Duodenal mucosa (tissue), 2 donors: ENCODE data around the gene CTDSP2.
"Not testable (repeated sequence)": the region's sequence is repeated elsewhere in the genome, so short reads cannot be mapped to it uniquely, and the experiment has no call there.

Experiments used
- H3K27ac ChIP-seq: one replicate; pipeline ENCODE4 v1.7.0; 2013; ENCODE audit warnings: low read depth, low read length
- H3K27me3 ChIP-seq, 2 donors: one replicate each; pipeline ENCODE4 v1.7.0; 2013; ENCODE audit warnings: low read length in 2 of 2, control low read depth in 1 of 2; ENCODE audit not compliant: insufficient read depth in 2 of 2, control insufficient read depth in 1 of 2
- H3K36me3 ChIP-seq, 2 donors: one replicate each; pipeline ENCODE4 v1.7.0; 2013; ENCODE audit warnings: low read length in 2 of 2, control low read depth in 1 of 2; ENCODE audit not compliant: insufficient read depth in 2 of 2, control insufficient read depth in 1 of 2
- H3K4me1 ChIP-seq, 2 donors: one replicate each; pipeline ENCODE4 v1.7.0; 2013; ENCODE audit warnings: low read length in 2 of 2, control low read depth in 1 of 2; ENCODE audit not compliant: insufficient read depth in 2 of 2, control insufficient read depth in 1 of 2
- H3K4me3 ChIP-seq, 2 donors: one replicate each; pipeline ENCODE4 v1.7.0; 2013; ENCODE audit warnings: low read length in 2 of 2, low read depth in 1 of 2
- H3K9ac ChIP-seq, 2 donors: one replicate each; pipeline ENCODE4 v1.7.0; 2013; ENCODE audit warnings: low read length in 2 of 2, low read depth in 1 of 2
- H3K9me3 ChIP-seq, 2 donors: one replicate each; pipeline ENCODE4 v1.7.0; 2013; ENCODE audit warnings: low read length in 2 of 2, control low read depth in 1 of 2; ENCODE audit not compliant: control insufficient read depth in 1 of 2

Gene CTDSP2

DNA sequence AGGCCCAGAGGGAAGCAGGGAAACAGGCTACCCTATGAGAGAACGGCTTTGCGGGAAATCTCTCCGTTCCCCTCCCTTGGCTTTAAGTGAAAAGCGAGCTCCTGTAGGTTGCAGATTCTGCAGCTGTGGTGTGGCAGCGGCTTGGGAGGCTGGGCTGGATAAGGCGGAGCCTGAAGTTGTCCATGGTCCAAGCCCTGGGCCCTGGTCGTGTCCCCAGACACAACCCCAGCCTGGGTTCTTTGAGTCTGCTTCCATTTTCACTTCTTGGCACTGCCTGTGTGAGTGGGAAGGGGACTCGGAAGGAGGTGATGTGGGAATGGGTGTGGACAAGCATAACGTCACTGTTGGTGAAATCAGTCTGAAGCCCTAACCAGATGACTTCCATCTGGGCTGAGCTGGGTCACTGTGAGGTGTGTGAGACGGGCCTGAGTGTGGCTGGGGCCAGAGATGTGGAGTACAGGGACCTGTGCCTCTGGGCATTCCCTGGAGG, 43.0 kb upstream of the CTDSP2 start:
- no peaks in the 10 kb centered on the region for H3K9me3 ChIP-seq
- no peaks in the 10 kb centered on the region for H3K27me3 ChIP-seq
- H3K36me3 ChIP-seq, result no peaks in the 10 kb centered on the region
- H3K4me3 ChIP-seq, result no peak overlapping the region
- H3K27ac ChIP-seq, result peak overlapping the region; percentile 65
- peak overlapping the region; percentile 39 to 57 for H3K9ac ChIP-seq
- H3K4me1 ChIP-seq, result peaks cover 51 to 55% of the 10 kb centered on the region in 2 donors

DNA sequence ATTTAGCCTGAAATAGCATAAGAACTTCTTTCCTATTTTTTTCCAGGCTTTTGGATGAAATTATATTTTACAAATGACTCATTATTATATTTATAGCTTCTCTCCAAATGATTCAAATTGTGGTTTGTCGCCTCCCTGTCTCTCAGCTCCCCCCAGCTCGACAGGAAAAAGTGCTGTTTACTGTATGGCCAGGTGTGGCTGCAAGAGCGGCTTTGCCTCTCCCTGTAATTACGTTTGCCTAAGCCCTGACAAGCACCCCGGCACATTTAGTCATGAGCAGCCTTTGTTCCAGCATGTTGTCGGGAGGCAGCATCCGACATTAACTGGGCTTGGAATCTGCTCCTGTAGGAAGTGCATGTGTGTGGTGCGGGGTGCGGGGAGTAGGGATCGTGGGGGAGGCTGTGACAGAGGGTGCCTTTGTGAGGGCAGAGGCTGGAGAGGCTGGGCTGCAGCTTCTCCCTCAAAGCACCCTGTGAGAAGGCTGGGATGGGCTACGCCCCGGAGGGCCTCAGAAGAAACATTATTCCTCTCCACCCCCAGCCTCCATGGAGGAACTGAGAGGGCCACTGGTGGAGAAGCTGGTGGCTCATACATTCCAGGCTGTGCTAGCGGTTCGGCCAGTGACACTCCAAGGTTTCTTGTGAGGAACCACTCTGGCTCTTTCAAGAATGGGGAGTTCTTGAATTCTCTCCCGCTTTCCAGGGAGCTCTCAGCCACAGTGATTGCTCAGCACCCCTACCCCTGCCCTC, 42.1 kb upstream of the CTDSP2 start:
- Histone ChIP-seq H3K27me3 (no peaks in the 10 kb centered on the region), H3K4me1 (peaks cover 42 to 45% of the 10 kb centered on the region in 2 donors), H3K36me3 (no peaks in the 10 kb centered on the region), H3K27ac (peak overlapping the region; percentile 55), H3K9ac (peak overlapping the region; percentile 20 to 57), H3K4me3 (peak overlapping the region; percentile 18 to 51), H3K9me3 (no peaks in the 10 kb centered on the region)

DNA sequence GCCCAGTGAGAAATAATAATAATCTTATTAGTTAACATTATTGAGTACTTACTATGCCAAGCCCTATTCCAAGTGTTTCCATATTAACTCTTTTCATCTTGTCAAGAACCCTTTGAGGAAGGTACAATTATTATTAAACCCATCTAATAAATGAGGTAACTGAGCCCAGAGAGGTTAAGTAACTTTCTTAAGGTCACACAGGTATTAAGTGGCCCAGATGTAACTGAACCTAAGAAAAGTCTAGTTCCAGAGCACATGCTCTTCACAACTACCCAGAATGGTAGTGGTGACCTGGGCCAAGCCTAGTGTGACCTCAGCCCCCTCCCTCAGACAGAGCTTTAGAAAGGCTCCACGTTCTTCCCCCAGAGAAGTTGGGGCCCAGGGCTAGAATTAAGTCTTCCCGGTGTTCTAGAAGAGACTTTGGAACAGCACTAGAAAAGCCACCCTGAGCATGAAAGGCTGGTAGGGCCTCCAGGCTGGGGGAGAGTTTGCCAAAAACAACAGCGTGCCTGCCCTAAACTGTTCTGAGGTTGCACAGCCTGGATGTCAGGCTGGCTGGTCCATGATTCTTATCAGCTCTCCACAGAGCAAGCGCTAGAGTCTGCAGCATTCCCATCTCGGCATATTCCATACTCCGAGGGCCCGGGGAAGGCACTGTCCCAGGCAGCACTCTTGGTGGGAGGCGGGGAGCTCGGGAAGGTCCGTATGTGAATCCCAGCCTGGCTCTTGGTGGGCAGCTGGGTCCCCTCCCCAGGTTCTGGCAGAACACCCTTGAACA, 41.3 kb upstream of the CTDSP2 start:
- H3K9me3 ChIP-seq, result no peaks in the 10 kb centered on the region
- no peak overlapping the region for H3K27ac ChIP-seq
- no peak overlapping the region for H3K4me3 ChIP-seq
- no peaks in the 10 kb centered on the region for H3K36me3 ChIP-seq
- no peaks in the 10 kb centered on the region for H3K27me3 ChIP-seq
- H3K4me1 ChIP-seq, result peaks cover 41 to 42% of the 10 kb centered on the region in 2 donors
- H3K9ac ChIP-seq, result peak overlapping the region in 1 of 2 donors; percentile 34

DNA sequence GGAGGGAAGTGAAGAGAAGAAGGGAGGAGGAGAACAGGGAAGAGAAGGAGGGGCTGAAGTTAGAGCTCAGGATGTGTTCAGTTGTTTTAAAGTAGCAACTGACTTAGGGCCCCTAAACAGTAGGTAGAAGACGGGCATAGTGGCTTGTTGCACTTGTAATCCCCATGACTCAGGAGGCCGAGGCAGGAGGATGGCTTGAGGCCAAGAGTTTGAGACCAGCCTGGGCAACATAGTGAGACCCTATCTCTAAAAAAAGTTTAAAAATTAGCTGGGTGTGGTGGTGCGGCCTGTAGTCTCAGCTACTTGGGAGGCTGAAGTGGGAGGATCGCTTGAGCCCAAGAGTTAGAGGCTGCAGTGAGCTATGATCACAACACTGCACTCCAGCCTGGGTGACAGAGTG, 40.4 kb upstream of the CTDSP2 start:
- H3K9ac ChIP-seq, H3K27me3 ChIP-seq, H3K36me3 ChIP-seq, H3K4me3 ChIP-seq, H3K27ac ChIP-seq, H3K9me3 ChIP-seq: not testable (repeated sequence)
- peaks cover 39 to 40% of the 10 kb centered on the region in 2 donors for H3K4me1 ChIP-seq

DNA sequence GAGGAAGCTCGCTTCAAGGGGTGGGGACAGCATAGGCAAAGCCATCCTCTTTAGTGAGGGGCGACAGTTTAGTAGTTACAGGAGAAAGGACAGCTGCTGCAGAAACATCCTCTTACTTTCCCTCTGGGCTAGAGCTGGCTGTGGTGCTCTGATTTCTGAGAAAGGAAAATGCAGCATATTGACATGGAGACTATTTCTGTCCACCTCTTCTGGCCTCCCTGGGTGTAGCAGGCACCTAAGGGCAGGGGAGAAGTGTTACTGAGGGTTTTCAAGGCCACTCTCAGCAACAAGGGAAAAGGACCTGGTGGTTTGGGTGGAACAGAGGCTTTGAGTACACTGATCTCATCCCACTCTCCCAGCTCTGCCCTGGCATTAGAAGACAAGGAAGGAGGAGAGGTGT, 40.0 kb upstream of the CTDSP2 start:
- no peaks in the 10 kb centered on the region for H3K9me3 ChIP-seq
- H3K27me3 ChIP-seq, result no peaks in the 10 kb centered on the region
- H3K4me3 ChIP-seq, result no peak overlapping the region
- no peak overlapping the region for H3K9ac ChIP-seq
- peaks cover 40 to 43% of the 10 kb centered on the region in 2 donors for H3K4me1 ChIP-seq
- H3K27ac ChIP-seq, result no peak overlapping the region
- H3K36me3 ChIP-seq, result no peaks in the 10 kb centered on the region

DNA sequence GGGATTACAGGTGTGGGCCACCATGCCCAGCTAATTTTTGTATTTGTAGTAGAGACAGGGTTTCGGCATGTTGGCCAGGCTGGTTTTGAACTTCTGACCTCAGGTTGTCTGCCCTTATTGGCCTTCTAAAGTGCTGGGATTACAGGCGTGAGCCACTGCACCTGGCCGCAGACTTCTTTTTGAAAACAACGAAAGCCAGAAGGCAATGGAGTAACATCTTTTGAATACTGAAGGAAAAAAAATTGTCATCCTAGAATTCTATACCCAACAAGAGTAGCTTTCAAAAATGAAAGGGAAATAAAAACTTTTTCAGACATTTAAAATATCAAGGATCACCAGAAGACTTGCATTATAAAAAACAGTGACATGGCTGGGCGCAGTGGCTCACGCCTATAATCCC, 38.7 kb upstream of the CTDSP2 start:
- no peak overlapping the region for H3K9ac ChIP-seq
- H3K27me3 ChIP-seq, result no peaks in the 10 kb centered on the region
- H3K36me3 ChIP-seq, result no peaks in the 10 kb centered on the region
- H3K4me1 ChIP-seq, result peaks cover 40 to 42% of the 10 kb centered on the region in 2 donors
- no peaks in the 10 kb centered on the region for H3K9me3 ChIP-seq
- no peak overlapping the region for H3K27ac ChIP-seq
- no peak overlapping the region for H3K4me3 ChIP-seq

DNA sequence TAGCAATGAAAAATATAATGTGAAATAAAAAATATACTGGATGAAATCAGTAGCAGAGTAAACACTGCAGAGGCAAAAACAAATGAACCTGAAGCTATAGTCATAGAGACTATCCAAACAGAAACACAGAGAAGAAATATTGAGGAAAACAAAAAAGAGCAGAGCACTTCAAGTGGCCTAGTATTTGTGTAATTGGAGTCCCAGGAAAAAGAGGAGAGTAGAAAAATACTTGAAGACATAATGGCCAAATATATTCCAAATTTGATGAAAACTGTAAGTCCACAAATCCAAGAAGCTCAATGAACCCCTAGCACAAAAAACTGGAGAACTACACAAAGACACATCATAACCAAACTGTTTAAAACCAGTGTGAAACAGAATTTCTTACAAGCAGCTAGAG, 37.2 kb upstream of the CTDSP2 start:
- no peaks in the 10 kb centered on the region for H3K36me3 ChIP-seq
- H3K9me3 ChIP-seq, result no peaks in the 10 kb centered on the region
- H3K4me1 ChIP-seq, result peaks cover 25 to 30% of the 10 kb centered on the region in 2 donors
- no peak overlapping the region for H3K4me3 ChIP-seq
- H3K27me3 ChIP-seq, result no peaks in the 10 kb centered on the region
- no peak overlapping the region for H3K9ac ChIP-seq
- no peak overlapping the region for H3K27ac ChIP-seq

DNA sequence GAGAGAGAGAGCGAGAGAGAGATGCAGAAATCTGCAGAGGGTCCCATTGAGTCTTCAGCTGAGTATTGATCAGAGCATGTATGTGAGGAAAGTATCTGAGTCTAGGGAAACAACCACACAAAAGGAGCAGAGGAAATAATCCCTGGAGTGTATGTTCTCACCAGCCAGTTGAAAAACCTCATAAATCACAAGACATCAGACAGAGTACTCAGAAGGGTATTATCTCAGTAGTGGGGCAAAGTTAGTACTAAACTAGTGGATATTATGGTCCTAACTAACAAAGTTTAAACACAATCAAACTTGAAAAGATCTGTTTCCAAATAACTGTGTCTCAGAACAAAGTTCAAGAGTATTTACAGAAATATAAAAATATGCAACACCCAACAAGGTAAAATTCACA, 36.5 kb upstream of the CTDSP2 start:
- Histone ChIP-seq H3K4me3 (no peak overlapping the region), H3K9ac (no peak overlapping the region), H3K27ac (no peak overlapping the region), H3K4me1 (peaks cover 18 to 23% of the 10 kb centered on the region in 2 donors), H3K9me3 (no peaks in the 10 kb centered on the region), H3K27me3 (no peaks in the 10 kb centered on the region), H3K36me3 (no peaks in the 10 kb centered on the region)

DNA sequence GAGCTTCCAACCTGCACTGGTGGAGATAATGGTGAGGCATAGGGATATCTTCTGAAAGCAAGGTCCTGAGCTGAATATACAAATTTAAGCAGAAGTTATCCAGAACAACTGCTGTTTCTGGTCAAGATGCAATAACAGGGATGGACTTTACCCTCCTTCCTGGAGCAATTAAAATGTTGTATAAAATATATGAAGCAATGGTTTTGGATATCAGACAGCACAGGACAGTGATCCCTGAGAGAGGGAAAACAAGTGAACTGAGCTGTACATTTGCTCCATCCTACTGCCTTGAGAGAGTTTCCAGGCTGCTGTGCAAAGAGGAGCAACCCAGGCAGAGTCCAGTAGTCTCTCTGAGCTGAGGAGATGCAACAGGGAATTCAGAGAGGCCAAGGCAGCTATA, 36.0 kb upstream of the CTDSP2 start:
- Histone ChIP-seq H3K27ac (no peak overlapping the region), H3K9me3 (no peaks in the 10 kb centered on the region), H3K4me3 (no peak overlapping the region), H3K9ac (no peak overlapping the region), H3K4me1 (peaks cover 14 to 19% of the 10 kb centered on the region in 2 donors), H3K27me3 (no peaks in the 10 kb centered on the region), H3K36me3 (no peaks in the 10 kb centered on the region)

DNA sequence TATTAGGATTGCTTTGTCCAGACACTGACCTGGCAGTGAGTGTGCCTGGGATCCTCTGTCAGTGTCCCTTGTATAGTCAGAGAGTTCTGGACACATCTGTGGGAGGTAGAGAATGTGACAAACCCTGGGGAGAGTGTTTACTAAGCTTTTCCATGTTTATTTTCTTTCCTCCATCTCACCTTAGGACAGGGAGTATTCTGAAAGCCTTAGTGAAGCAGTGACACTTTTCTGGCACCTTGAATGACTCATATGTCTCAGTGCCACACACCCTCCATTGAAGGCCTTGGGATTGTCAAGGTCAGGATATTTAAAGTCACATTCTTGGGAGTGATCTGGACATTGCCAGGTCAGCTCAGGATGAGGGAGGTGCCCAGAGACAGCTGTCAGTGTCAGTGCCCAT, 34.9 kb upstream of the CTDSP2 start:
- Histone ChIP-seq H3K36me3 (no peaks in the 10 kb centered on the region), H3K27me3 (no peaks in the 10 kb centered on the region), H3K9me3 (no peaks in the 10 kb centered on the region), H3K4me3 (no peak overlapping the region), H3K9ac (no peak overlapping the region), H3K4me1 (peaks cover 14 to 18% of the 10 kb centered on the region in 2 donors), H3K27ac (no peak overlapping the region)
